GM18508 (cell line): ENCODE measurements around the gene MBOAT7.

Experiments used
- ATAC-seq: cut with Tn5 transposase; IDR thresholded peaks from one replicate; pipeline ENCODE4 v1.9.1; 2021; ENCODE audit warnings: moderate number of reproducible peaks; ENCODE audit not compliant: insufficient read depth, unreplicated experiment

The MBOAT7 gene

DNA sequence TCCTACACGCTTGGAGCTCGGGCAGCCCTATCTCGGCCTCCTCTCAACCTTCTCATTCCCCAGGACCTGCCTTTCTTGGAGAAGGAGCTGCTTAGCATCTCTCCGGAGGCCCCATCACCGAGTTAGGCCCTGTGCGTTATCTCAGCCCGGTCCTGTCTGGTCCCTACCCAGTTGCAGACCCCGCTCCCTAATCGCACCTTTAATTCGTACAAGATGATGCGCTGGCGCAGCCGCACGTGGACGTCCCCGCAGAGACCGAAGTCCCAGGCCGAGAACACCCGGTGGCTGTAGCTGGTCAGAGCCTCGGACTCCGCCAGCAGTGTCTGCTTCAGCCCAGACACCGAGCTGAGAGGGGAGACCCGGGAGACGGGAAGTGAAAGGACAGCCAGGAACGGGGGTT, 24.2 kb downstream of the MBOAT7 start:
- ATAC-seq = no peak

DNA sequence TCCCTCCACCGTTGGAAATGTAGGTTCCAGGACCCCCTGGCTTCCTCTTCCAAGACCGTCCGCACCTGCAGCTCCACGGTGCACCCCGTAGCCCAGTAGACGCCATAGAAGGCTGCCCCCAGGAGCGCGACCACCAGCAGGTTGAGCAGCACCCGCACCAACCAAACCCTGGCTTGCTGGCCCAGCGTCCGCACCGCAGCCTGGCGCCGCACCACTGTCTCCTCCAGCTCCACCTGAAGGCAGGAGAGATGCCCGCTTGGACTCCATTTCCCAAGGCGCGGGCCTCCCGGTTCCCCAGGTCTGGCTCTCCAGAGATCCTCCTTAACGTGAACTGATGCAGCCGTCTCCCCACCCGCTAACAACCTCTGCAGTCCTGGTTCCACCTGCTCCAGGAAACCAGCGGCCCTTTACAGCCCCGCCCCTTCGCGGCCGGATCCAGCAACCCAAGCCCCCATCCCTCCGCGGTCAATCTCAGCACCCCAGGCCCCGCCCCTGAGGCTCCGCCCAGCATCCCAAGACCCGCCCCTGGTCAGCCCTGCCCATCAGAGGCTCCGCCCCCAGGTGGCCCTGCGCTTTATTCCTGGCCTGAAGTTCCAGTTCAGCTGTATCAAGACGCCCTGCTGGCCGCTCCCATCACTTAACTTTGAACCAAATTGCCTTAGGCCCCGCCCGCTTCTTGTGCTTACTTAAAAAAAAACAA, 24.9 kb downstream of the MBOAT7 start:
- no peak for ATAC-seq

- ATAC-seq = no peak
These were observed 26.5 kb downstream of the MBOAT7 start for GRCh38 chr19:54162884-54163283.

- ATAC-seq = no peak
These were observed 27.1 kb downstream of the MBOAT7 start for GRCh38 chr19:54162241-54162805.

- ATAC-seq = no peak
These were observed 28.5 kb downstream of the MBOAT7 start for GRCh38 chr19:54160854-54161253.

GRCh38 chr19:54160182-54160811, 29.1 kb downstream of the MBOAT7 start:
- ATAC-seq = no peak

GRCh38 chr19:54159352-54160181, 29.8 kb downstream of the MBOAT7 start, which contains the start of gene LENG1:
Gene LENG1 (minus strand): TSS chr19:54159721. CDS start chr19:54159695, 26 bp downstream.
- peak; percentile 88 for ATAC-seq

DNA sequence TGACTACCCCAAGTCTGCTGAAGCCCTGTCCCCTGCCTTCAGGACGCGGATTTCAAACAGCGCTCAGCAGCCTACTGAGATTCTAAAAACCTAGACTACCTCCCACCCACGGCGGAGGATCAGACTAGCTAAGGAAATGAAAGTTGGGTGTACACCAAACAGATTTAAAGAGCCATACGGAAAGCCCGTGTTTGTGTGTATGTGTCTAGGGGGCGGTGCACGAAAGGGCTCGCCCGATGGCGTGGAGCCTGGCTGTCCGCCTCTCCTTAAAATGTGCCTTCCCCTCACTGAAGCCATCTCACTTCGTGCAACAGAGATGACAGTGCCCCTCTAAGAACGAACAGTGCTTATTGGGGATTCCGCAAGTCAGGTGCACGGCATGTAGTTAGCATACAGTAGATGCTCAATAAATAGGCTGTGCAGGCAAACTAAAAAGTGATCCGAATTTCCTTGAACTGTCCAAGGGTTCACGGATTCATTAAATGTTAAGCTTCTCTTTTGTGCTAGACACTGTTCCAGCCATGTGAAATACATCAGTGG, 30.5 kb downstream of the MBOAT7 start:
- no peak for ATAC-seq

DNA sequence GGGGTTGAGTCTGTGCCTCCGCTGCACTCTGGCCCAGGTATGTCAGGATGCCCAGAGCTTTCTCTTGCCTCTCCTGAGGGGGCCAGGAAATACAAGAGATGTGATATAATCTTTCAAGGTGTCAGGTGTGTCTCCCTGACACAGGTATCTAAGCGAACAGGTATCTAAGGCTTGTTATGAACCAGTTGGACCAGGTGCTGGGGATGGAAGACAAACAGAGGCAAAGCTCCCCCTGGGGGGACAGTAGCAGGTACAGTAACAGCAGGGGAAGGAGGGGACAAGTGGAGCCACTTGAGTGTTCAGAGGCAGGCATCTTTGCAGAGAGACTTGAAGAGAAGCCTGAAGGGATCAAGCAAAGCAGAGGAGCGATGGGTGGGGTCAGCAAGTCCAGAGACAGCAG, 32.4 kb downstream of the MBOAT7 start:
- ATAC-seq = no peak

DNA sequence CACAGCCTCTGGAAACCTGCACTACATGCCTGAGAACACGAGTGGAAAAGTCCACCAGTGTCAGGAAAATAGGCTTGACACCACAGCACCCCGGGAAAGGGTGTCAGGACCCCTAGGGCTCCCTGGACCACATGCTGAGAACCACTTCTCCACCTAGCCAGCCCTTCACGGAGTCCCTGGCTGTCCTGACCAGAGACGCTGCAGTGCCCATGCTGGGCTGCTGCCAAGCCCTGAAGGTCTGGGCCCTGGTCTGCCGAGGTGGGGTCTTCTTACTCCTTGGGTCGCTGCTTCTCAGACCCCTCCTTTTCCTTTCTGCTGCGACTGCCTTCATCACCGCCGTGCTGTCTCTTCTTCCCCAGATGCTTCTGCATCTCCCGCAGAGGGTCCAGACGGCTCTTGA, 32.9 kb downstream of the MBOAT7 start:
- ATAC-seq = no peak

DNA sequence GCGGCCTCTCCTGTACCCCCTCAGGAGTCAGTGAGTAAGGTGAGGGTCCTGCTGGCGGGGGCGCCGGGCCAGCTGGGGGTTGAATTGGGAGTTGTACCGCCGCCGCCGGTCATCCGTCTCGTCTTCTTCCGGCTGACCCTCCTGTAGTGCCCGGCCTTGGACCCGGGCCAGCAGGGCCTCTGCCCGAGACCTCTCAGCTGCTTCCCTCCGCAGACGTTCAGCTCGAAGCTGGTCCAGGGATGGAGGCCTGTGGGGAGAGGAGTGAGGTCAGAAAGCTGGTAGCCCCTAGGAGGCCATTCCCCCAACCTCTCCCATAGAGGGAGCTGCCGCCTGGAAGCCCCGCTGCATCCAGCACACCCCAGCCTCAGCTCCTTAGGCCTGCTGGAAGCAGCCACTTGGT, 33.7 kb downstream of the MBOAT7 start:
- ATAC-seq = no peak

GRCh38 chr19:54154603-54155345, 34.6 kb downstream of the MBOAT7 start:
- no peak for ATAC-seq

DNA sequence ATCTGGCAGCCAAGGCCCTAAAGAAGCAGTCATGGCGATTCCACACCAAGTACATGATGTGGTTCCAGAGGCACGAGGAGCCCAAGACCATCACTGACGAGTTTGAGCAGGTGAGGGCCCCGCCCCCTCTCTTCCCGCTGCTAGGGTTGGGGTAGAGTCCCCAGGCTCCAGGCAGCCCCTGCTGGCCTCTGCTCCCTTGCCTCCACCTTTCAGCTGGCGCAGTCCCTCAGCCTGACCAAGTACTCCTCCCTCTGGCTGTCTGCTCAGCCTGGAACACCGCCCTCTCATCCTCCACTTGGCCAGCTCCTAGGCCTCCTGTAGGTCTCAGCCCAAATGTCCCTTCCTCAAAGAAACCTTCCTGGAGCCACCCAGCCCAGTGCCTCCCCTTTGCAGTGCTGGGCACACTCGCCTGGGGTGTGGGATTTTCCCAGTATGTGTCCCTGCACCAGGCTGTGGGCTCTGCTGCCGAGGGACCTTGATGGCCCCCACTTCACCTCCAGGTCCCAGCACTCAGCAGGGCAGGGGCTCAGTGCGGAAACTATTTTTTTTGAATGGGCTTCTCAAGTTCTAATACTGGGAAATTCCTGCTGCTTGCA, 35.6 kb downstream of the MBOAT7 start:
- no peak for ATAC-seq

DNA sequence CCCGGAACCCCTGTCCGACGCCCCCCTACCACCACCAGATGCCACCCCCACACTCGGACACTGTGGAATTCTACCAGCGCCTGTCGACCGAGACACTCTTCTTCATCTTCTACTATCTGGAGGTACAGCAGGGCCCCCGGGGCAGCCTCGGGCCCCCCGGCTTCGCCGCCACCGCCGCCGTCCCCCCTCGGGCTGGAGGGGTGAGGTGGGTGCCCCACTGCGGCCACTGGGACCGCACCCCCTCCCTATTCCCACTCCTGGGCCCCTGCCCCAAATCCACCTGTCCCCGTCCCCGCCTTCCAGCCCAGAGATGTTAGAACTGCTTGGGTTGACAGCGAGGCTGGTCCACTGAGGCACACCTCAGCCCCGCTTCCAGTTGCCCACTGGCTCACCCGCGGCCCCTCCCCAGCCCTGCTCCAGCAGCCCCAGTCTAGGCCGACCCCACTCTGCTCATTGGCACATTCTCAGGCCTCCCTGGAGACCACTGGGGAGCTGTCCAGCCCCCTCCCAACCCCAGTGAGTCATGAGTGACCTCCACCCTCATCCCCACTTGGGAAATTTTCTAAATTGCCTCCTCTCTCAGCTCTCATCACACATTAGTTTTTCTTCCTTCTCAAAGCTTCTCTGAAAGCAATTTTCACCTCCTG, 36.4 kb downstream of the MBOAT7 start:
- no peak for ATAC-seq

DNA sequence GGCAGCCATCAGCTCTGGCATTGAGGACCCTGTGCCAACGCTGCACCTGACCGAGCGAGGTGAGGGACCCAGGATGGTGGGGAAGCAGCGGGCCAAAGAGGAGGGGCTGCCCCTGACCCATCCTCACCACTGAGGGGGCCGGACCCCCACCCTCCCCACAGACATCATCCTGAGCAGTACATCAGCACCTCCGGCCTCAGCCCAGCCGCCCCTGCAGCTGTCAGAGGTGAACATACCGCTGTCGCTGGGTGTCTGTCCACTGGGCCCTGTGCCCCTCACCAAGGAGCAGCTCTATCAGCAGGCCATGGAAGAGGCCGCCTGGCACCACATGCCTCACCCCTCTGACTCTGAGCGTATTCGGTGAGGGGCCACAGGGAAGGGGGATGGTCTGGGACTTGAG, 37.1 kb downstream of the MBOAT7 start:
- no peak for ATAC-seq

- no peak for ATAC-seq
These were observed 37.9 kb downstream of the MBOAT7 start for GRCh38 chr19:54151362-54152035.

- ATAC-seq = no peak
These were observed 40.2 kb downstream of the MBOAT7 start for GRCh38 chr19:54149021-54149812.

- ATAC-seq = no peak
These were observed 41.2 kb downstream of the MBOAT7 start for GRCh38 chr19:54148158-54148557.
